K562 (cell line): ENCODE measurements around the gene DNAJB11. TPM values are rescaled to one million over a fixed set of nuclear protein-coding genes. Genes with fewer than 3 reads are reported as not detected.
A peak's percentile ranks its signal among the peaks of the same experiment; 100 is the strongest.

Experiments used
- CHD4 ChIP-seq: fragments of 200-600 bp; sonication (generic); IDR thresholded peaks from 3 replicates; pipeline ENCODE4 v1.6.1; 2012; ENCODE audit warnings: low read depth, mild to moderate bottlenecking, mixed read lengths, low read length, inconsistent platforms; ENCODE audit not compliant: insufficient read depth, insufficient replicate concordance, poor library complexity, severe bottlenecking
- CREM ChIP-seq: IDR thresholded peaks from 2 replicates; pipeline ENCODE4 v1.6.1; 2014; ENCODE audit warnings: antibody characterized with exemption, low read depth
- E2F4 ChIP-seq: sonication (generic); formaldehyde crosslinking; IDR thresholded peaks from 2 replicates; pipeline ENCODE4 v1.8.0; 2022; ENCODE audit warnings: mild to moderate bottlenecking, low read depth, missing genetic modification reagents
- FUS ChIP-seq: fragments of 200-400 bp; formaldehyde crosslinking; optimal IDR thresholded peaks from 2 replicates; pipeline ENCODE3; 2017; ENCODE audit warnings: low read depth, low read length
- HIVEP1 ChIP-seq: fragments of 250-450 bp; sonication (Bioruptor Pico); IDR thresholded peaks from 2 replicates; pipeline ENCODE4 v1.4.0; 2020; ENCODE audit warnings: mild to moderate bottlenecking
- HMBOX1 ChIP-seq: sonication (generic); IDR thresholded peaks from 2 replicates; pipeline ENCODE4 v1.6.1; 2016
- HOXB6 ChIP-seq: fragments of 250-450 bp; sonication (Bioruptor Pico); IDR thresholded peaks from 2 replicates; pipeline ENCODE4 v1.5.1; 2022; ENCODE audit warnings: mild to moderate bottlenecking, borderline replicate concordance
- LARP7 ChIP-seq: fragments of 450-650 bp; IDR thresholded peaks from 2 replicates; pipeline ENCODE4 v1.6.1; 2016
- MAFG ChIP-seq: fragments of 450-650 bp; conservative IDR thresholded peaks from 2 replicates; pipeline ENCODE4 v1.6.1; 2016; ENCODE audit warnings: missing genetic modification characterization, missing compliant biosample characterization
- MECOM ChIP-seq: fragments of 250-450 bp; sonication (Bioruptor Pico); IDR thresholded peaks from 2 replicates; pipeline ENCODE4 v1.8.0; 2022; ENCODE audit warnings: inconsistent platforms
- MTA1 ChIP-seq: fragments of 450-650 bp; IDR thresholded peaks from 2 replicates; pipeline ENCODE4 v1.6.1; 2017; ENCODE audit warnings: borderline replicate concordance
- NFE2 ChIP-seq: IDR thresholded peaks from 2 replicates; pipeline ENCODE4 v1.6.1; 2014; ENCODE audit warnings: antibody characterized with exemption, low read depth
- NR2C2 ChIP-seq, 2 experiments: fragments of 200-800 bp in 1 of 2; sonication (Bioruptor generic) in 1 of 2; sonication (generic) in 1 of 2; formaldehyde crosslinking in 1 of 2; IDR thresholded peaks; 2 replicates each; pipeline versions ENCODE4 v1.6.1 to v1.8.0; 2016 to 2022; ENCODE audit warnings: mild to moderate bottlenecking in 1 of 2, missing compliant biosample characterization in 1 of 2, missing genetic modification characterization in 1 of 2, missing genetic modification reagents in 1 of 2
- PML ChIP-seq: IDR thresholded peaks from 2 replicates; pipeline ENCODE4 v1.6.1; 2012; ENCODE audit warnings: low read length, inconsistent platforms
- RUNX1 ChIP-seq: sonication (generic); IDR thresholded peaks from 2 replicates; pipeline ENCODE4 v1.6.1; 2016; ENCODE audit warnings: antibody characterized with exemption, low read depth
- SPI1 ChIP-seq: IDR thresholded peaks from 2 replicates; pipeline ENCODE4 v1.6.1; 2011; ENCODE audit warnings: low read depth, low read length, control low read depth, borderline replicate concordance
- TAF15 ChIP-seq: fragments of 200-400 bp; formaldehyde crosslinking; IDR thresholded peaks from 2 replicates; pipeline ENCODE4 v1.6.1; 2017; ENCODE audit warnings: mild to moderate bottlenecking, low read depth, low read length, moderate library complexity
- TCF7 ChIP-seq: sonication (generic); IDR thresholded peaks from 2 replicates; pipeline ENCODE4 v1.6.1; 2016; ENCODE audit warnings: antibody characterized with exemption, borderline replicate concordance
- THRAP3 ChIP-seq: fragments of 450-650 bp; IDR thresholded peaks from 2 replicates; pipeline ENCODE4 v1.6.1; 2016; ENCODE audit warnings: mild to moderate bottlenecking, inconsistent platforms, borderline replicate concordance
- WHSC1 ChIP-seq: IDR thresholded peaks from one replicate; pipeline ENCODE4 v1.6.1; 2012; ENCODE audit warnings: low read length, control low read depth, inconsistent platforms
- ZNF143 ChIP-seq: sonication (generic); formaldehyde crosslinking; IDR thresholded peaks from 2 replicates; pipeline ENCODE4 v1.9.0; 2022; ENCODE audit warnings: mild to moderate bottlenecking, missing genetic modification reagents
- ZNF277 ChIP-seq: fragments of 250-450 bp; sonication (Bioruptor Pico); IDR thresholded peaks from 2 replicates; pipeline ENCODE4 v1.8.0; 2022; ENCODE audit warnings: inconsistent platforms, mild to moderate bottlenecking, moderate library complexity, borderline replicate concordance
- ZNF316 ChIP-seq: fragments of 450-650 bp; IDR thresholded peaks from 2 replicates; pipeline ENCODE4 v1.6.1; 2016
- ZNF354B ChIP-seq: fragments of 250-450 bp; sonication (Bioruptor Pico); IDR thresholded peaks from 2 replicates; pipeline ENCODE4 v1.4.0; 2020
- ZNF384 ChIP-seq: IDR thresholded peaks from 2 replicates; pipeline ENCODE4 v1.6.1; 2012; ENCODE audit warnings: low read depth, low read length, improper control_type of control experiment
- ZNF644 ChIP-seq: fragments of 200-800 bp; sonication (Bioruptor generic); IDR thresholded peaks from 2 replicates; pipeline ENCODE4 v1.6.1; 2016; ENCODE audit warnings: low read depth, missing genetic modification characterization, missing compliant biosample characterization
- polyA plus RNA-seq, 8 experiments: library from polyadenylated mRNA; depleted of rRNA in 4 of 8; stranded (reverse) in 5 of 8; unstranded in 3 of 8; fragments of >200 nt; fragmentation: Nextera tagmentation in 2 of 8; fragmentation: Illumina TruSeq in 1 of 8; extraction: Ambion mirVana in 2 of 8; extraction: Trizol in 1 of 8; gene quantifications; 2 replicates each; pipeline versions ENCODE4 v1.2.1 to v1.2.3, GENCODE V29; 2011 to 2014; ENCODE audit warnings: inconsistent platforms in 1 of 8, missing spikeins in 1 of 8
- total RNA-seq, 7 experiments: library from RNA; depleted of rRNA in 6 of 7; stranded (reverse); fragments of >200 nt in 6 of 7; fragmentation: Illumina TruSeq in 2 of 7; extraction: Trizol in 2 of 7; gene quantifications; 2 replicates each; pipeline versions ENCODE4 v1.2.1 to v1.2.3, GENCODE V29; 2011 to 2021; ENCODE audit warnings: low replicate concordance in 1 of 7

DNAJB11 gene
- total and polyA plus RNA-seq, 9 of the 15 experiments (the other 6 are each of a cell fraction or from before 2014, with no cell fraction given), result 14.8 to 74.7 (median 63.8) TPM

- no peak for TF ChIP-seq ZNF644
- no peak for TF ChIP-seq LARP7
- TF ChIP-seq PML, result peak; percentile 78; the same call in 1 of the 2 replicates
- TF ChIP-seq MECOM (CRISPR knock-in tag), result no peak
- TF ChIP-seq TAF15, result no peak
- TF ChIP-seq RUNX1, result no peak
- TF ChIP-seq NFE2, result no peak
- no peak for TF ChIP-seq CHD4
- peak; percentile 99 for TF ChIP-seq MTA1
- TF ChIP-seq THRAP3, result no peak
- TF ChIP-seq SPI1, result peak; percentile 71
- TF ChIP-seq TCF7, result no peak
- no peak for TF ChIP-seq NR2C2 (CRISPR knock-in tag; IDR thresholded peaks at IDR 0.05)
- TF ChIP-seq NR2C2 (tag; IDR thresholded peaks at IDR 0.05), result peak; percentile 77
- no peak for TF ChIP-seq WHSC1
- TF ChIP-seq ZNF354B (CRISPR knock-in tag), result no peak
- TF ChIP-seq HOXB6 (CRISPR knock-in tag), result no peak
- TF ChIP-seq FUS, result no peak
- no peak for TF ChIP-seq MAFG (tag)
- no peak for TF ChIP-seq ZNF316
- no peak for TF ChIP-seq E2F4
- no peak for TF ChIP-seq ZNF277
- peak; percentile 99 for TF ChIP-seq CREM
- TF ChIP-seq ZNF143 (CRISPR knock-in tag), result no peak
- TF ChIP-seq HMBOX1, result no peak
- TF ChIP-seq HIVEP1, result no peak
- TF ChIP-seq ZNF384, result no peak
These were observed at the start of gene DNAJB11 (continued) for GRCh38 chr3:186570096-186570940.
